ENCODE measurements around the gene IFI30.
"Not testable (repeated sequence)": the region's sequence is repeated elsewhere in the genome, so short reads cannot be mapped to it uniquely, and the experiment has no call there.

Gene IFI30

DNA sequence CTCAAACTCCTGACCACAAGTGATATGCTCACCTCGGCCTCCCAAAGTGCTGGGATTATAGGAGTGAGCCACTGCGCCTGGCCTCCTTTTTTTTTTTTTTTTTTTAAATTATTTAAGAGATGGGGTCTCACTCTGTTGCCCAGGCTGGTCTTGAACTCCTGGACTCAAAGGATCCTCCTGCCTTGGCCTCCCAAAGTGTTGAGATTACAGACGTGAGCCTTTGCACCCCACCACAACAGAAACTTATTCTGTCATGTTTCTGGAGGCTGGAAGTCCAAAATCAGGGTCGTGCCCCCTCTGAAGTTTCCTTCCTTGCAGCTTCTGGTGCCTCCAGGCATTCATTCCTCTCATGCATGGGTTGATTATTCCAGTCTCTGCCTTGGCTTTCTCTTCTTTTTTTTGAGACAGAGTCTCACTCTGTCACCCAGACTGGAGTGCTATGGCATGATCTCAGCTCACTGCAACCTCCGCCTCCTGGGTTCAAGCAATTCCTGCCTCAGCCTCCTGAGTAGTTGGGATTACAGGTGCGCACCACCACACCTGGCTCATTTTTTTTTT lies 14.5 kb upstream of the IFI30 start:
- H3K27ac Mint-ChIP-seq; H3K9me3 Mint-ChIP-seq; H3K36me3 Mint-ChIP-seq (ENCODE audit: low read depth); H3K4me1 Mint-ChIP-seq (ENCODE audit: low read depth); H3K4me3 Mint-ChIP-seq; H3K27me3 Mint-ChIP-seq (ENCODE audit: low read depth): not testable (repeated sequence)

DNA sequence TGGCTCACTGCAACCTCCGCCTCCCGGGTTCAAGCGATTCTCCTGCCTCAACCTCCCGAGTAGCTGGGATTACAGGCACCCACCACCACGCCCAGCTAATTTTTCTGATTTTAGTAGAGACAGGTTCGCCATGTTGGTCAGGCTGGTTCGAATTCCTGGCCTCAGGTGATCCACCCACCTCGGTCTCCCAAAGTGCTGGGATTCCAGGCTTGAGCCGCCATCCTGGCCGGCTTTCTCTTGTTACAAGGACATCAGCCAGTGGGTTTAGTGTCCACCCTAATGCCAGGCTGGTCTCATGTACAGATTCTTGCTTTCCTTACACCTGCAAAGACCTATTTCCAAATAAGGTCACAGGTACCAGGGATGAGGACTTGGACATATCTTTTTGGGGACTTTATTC lies 13.8 kb upstream of the IFI30 start:
- Mint-ChIP-seq H3K27me3 (ENCODE audit: low read depth) (no peaks in the 10 kb centered on the region), H3K9me3 (no peaks in the 10 kb centered on the region), H3K4me3 (no peak overlapping the region), H3K4me1 (ENCODE audit: low read depth) (peaks cover 7% of the 10 kb centered on the region), H3K36me3 (ENCODE audit: low read depth) (peaks cover 9% of the 10 kb centered on the region), H3K27ac (no peak overlapping the region)

DNA sequence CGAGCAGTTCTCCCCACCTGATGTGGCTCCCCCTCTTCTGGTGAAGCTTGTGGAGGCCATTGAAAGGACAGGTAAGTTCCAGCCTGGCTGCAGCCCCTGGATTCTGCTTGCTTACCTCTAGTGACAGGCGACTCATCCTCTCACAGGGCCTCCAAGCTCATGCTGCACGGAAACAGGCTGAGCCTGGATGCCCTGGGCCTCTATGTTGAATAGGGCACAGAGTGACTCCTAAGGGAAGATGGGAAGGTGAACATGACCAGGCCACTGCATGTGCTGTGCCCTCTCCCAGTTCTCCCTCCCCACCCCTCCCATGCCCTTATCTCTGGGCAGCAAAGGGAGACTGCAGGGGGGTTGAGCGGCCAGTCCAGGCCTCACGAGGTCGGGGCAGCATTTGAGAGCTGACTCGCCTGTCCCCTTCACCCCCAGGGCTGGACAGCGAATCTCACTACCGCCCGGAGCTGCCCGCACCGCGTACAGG lies 13.1 kb upstream of the IFI30 start:
- Mint-ChIP-seq H3K9me3 (no peaks in the 10 kb centered on the region), H3K4me3 (peak overlapping the region; percentile 63), H3K27me3 (ENCODE audit: low read depth) (no peaks in the 10 kb centered on the region), H3K36me3 (ENCODE audit: low read depth) (peaks cover 10% of the 10 kb centered on the region), H3K27ac (peak overlapping the region; percentile 59), H3K4me1 (ENCODE audit: low read depth) (peaks cover 7% of the 10 kb centered on the region)

DNA sequence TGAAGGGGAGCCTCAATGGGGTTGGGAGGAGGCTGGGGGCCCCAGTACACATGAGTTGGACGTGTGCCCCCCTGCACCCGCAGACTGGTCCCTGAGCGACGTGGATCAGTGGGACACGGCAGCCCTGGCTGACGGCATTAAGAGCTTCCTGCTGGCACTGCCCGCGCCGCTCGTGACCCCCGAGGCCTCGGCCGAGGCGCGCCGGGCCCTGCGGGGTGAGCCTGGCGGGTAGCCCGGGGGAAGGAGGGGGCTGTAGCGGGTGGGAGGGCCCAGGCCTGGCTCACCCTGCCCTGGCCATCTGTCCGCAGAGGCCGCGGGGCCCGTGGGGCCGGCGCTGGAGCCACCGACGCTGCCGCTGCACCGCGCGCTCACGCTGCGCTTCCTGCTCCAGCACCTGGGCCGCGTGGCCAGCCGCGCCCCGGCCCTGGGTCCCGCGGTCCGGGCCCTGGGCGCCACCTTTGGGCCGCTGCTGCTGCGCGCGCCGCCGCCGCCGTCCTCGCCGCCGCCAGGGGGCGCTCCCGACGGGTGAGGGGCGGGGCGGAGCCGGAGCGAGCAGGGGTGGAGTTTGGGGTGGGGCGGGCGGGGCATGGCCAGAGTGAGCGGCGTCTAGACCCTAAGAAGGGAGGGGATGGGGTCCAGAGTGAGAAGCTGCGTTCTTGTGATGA lies 12.5 kb upstream of the IFI30 start:
- Mint-ChIP-seq H3K27me3 (ENCODE audit: low read depth) (no peaks in the 10 kb centered on the region), H3K36me3 (ENCODE audit: low read depth) (peaks cover 14% of the 10 kb centered on the region), H3K4me1 (ENCODE audit: low read depth) (peaks cover 7% of the 10 kb centered on the region), H3K4me3 (no peak overlapping the region), H3K27ac (no peak overlapping the region), H3K9me3 (no peaks in the 10 kb centered on the region)

DNA sequence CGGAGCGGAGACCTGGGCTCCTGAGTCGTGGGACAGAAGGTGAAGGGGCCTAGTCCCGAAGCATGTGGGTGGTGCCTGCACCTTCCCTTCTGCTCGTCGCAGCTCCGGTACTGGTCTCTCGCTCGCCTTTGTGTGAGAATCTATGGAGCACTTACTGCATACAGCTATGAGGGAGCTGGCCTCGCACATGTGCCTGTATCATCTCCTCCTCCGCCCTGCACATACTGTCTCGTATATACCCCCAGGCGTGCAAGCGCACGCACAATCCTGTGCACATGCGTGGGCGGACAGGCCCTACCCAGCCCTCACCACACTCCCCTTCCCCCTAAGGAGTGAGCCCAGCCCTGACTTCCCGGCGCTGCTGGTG lies 12.0 kb upstream of the IFI30 start:
- Mint-ChIP-seq H3K27ac (no peak overlapping the region), H3K4me1 (ENCODE audit: low read depth) (peaks cover 4% of the 10 kb centered on the region), H3K9me3 (no peaks in the 10 kb centered on the region), H3K27me3 (ENCODE audit: low read depth) (no peaks in the 10 kb centered on the region), H3K36me3 (ENCODE audit: low read depth) (peaks cover 10% of the 10 kb centered on the region), H3K4me3 (no peak overlapping the region)

DNA sequence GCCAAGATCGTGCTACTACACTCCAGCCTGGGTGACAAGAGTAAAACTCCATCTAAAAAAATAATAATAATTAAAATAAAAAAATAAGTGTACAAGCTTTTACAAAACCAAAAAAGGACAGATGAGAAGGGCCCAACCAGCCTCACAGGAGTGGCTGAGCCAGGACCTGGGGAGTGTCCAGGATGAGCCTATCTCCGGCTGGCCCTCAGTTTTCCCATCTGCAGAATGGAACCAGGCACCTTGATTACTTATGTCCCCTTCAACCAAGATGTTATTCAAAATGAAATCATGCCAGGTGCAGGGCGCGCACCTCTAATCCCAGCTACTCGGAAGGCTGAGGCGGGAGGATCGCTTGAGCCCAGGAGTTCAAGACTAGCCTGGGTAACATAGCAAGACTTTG lies 9.5 kb upstream of the IFI30 start:
- no peaks in the 10 kb centered on the region for H3K9me3 Mint-ChIP-seq
- H3K36me3 Mint-ChIP-seq (ENCODE audit: low read depth) = peaks cover 17% of the 10 kb centered on the region
- H3K4me3 Mint-ChIP-seq = no peak overlapping the region
- H3K27ac Mint-ChIP-seq = no peak overlapping the region
- no peaks in the 10 kb centered on the region for H3K27me3 Mint-ChIP-seq (ENCODE audit: low read depth)
- peaks cover 6% of the 10 kb centered on the region for H3K4me1 Mint-ChIP-seq (ENCODE audit: low read depth)

DNA sequence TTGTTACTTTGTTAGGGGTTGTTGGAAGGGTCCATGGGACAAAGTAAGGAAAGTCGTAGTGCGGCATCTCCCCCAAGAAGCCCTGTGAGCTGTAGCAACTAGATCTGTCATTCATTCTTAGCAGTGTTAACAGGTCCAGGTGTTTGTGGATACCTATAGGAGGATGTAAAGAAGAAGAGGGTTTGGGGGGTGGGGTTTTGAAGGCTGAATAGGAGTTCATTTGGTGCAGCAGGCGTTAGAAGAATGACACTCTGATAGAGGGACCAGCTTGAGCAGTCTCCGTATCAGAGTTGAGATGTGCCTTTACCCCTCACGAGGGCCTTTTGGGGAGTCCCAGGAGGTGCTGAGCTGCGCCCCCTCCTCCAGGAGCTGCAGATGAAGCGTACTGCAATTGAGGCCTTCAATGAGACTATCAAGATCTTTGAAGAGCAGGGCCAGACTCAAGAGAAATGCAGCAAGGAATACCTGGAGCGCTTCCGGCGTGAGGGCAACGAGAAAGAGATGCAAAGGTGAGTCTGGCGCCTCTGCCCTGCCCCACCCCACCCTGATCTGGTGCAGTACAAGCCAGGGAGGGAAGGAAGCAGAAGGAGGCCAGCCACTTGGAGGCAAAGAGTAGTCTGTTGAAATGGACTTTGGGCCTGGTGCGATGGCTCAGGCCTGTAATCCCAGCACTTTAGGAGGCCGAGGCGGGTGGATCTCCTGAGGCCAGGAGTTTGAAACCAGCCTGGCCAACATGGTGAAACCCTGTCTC lies 7.6 kb upstream of the IFI30 start:
- H3K4me1 Mint-ChIP-seq (ENCODE audit: low read depth) = peaks cover 2% of the 10 kb centered on the region
- no peak overlapping the region for H3K4me3 Mint-ChIP-seq
- no peaks in the 10 kb centered on the region for H3K27me3 Mint-ChIP-seq (ENCODE audit: low read depth)
- H3K36me3 Mint-ChIP-seq (ENCODE audit: low read depth) = peaks cover 20% of the 10 kb centered on the region
- H3K27ac Mint-ChIP-seq = no peak overlapping the region
- H3K9me3 Mint-ChIP-seq = no peaks in the 10 kb centered on the region

DNA sequence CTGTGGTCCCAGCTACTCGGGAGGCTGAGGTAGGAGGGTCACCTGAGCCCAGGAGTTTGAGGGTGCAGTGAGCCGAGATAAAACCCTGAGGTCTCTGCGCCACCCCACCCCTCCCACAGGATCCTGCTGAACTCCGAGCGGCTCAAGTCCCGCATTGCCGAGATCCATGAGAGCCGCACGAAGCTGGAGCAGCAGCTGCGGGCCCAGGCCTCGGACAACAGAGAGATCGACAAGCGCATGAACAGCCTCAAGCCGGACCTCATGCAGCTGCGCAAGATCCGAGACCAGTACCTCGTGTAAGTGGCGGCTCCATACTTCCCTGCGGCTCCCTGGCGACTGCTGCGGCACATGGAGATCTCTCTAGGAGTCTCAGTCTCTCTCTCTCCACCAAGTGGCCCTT lies 6.6 kb upstream of the IFI30 start:
- Mint-ChIP-seq H3K27me3 (ENCODE audit: low read depth) (no peaks in the 10 kb centered on the region), H3K27ac (no peak overlapping the region), H3K4me3 (no peak overlapping the region), H3K9me3 (no peaks in the 10 kb centered on the region), H3K36me3 (ENCODE audit: low read depth) (peaks cover 20% of the 10 kb centered on the region), H3K4me1 (ENCODE audit: low read depth) (peaks cover 2% of the 10 kb centered on the region)

DNA sequence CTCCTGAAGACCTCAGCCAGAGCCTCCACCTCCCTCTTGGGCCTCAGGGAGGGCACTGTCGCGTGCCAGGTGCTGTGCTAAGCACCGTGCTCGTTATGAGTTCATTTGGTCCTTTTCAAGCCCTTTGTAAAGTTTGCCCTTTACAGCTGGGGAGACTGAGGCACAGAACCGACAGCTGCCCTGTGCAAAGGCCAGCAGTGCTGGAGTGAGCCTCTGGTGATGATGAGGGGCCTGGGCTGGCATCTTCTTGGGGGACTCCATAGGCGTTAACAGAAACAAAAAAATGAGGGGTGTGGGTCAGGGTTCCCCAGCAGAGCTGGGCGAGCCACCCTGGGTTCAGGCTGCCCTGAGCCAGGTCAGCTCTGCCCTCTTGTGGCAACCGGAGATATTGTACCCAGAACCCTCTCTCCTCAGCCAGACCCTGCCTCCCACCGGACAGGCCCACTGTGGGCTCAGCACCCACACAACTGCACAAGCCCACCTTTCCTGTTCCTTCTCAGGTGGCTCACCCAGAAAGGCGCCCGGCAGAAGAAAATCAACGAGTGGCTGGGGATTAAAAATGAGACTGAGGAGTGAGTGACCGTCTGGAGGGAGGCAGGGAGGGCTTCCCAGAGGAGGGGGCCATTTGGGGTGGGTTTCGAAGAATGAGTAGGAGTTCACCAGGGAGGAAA lies 5.5 kb upstream of the IFI30 start:
- H3K27ac Mint-ChIP-seq = peak overlapping the region; percentile 36
- peaks cover 7% of the 10 kb centered on the region for H3K4me1 Mint-ChIP-seq (ENCODE audit: low read depth)
- H3K36me3 Mint-ChIP-seq (ENCODE audit: low read depth) = peaks cover 19% of the 10 kb centered on the region
- no peaks in the 10 kb centered on the region for H3K9me3 Mint-ChIP-seq
- no peaks in the 10 kb centered on the region for H3K27me3 Mint-ChIP-seq (ENCODE audit: low read depth)
- H3K4me3 Mint-ChIP-seq = no peak overlapping the region

DNA sequence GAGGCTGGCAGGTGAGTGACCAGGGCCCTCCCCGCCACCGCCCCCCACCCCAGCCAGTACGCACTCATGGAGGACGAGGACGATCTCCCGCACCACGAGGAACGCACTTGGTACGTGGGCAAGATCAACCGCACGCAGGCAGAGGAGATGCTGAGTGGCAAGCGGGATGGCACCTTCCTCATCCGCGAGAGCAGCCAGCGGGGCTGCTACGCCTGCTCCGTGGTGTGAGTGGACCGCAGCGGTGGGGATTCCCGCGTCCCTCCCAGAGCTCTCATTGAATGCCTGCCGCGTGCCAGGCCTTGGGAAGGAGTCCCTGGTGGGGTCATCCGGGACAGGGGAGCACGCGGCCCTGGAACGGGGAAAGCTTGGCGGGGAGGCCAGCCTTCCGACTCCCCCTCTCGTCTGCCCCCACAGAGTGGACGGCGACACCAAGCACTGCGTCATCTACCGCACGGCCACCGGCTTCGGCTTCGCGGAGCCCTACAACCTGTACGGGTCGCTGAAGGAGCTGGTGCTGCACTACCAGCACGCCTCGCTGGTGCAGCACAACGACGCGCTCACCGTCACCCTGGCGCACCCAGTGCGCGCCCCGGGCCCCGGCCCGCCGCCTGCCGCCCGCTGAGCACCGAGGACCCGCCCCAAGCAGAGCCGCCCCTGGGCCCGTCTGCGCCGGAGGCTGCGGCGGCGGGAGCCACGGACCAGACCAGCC lies 4.8 kb upstream of the IFI30 start:
- no peaks in the 10 kb centered on the region for H3K27me3 Mint-ChIP-seq (ENCODE audit: low read depth)
- peaks cover 9% of the 10 kb centered on the region for H3K4me1 Mint-ChIP-seq (ENCODE audit: low read depth)
- no peak overlapping the region for H3K27ac Mint-ChIP-seq
- H3K36me3 Mint-ChIP-seq (ENCODE audit: low read depth) = peaks cover 15% of the 10 kb centered on the region
- no peak overlapping the region for H3K4me3 Mint-ChIP-seq
- no peaks in the 10 kb centered on the region for H3K9me3 Mint-ChIP-seq

DNA sequence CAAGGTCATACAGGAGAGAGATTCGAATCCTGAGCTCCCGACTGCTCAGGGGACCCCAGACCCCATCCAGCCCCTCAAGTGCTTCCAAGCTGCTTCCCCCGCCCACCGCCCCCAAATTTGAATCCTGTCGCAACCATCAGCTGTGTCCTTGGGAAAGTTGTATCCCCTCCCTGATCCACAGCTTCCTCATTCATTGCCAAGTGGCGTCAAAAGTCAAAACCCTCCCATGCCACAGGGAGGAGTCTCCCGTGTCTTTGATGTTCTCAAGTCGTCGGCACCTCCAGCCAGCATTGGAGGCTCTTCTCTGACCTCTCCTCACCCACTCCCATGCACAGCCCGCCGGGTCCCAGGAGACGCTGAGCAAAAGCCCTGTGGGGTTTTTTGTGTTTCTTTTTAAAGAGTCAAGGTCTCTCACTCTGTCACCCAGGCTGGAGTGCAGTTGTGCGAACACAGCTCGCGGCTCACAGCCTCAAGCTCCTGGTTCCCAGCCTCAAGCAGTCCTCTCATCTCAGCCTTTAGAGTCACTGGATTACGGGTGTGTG lies 2.8 kb upstream of the IFI30 start:
- Mint-ChIP-seq H3K27ac (no peak overlapping the region), H3K9me3 (no peaks in the 10 kb centered on the region), H3K4me1 (ENCODE audit: low read depth) (peaks cover 20% of the 10 kb centered on the region), H3K27me3 (ENCODE audit: low read depth) (no peaks in the 10 kb centered on the region), H3K4me3 (no peak overlapping the region), H3K36me3 (ENCODE audit: low read depth) (peaks cover 17% of the 10 kb centered on the region)

DNA sequence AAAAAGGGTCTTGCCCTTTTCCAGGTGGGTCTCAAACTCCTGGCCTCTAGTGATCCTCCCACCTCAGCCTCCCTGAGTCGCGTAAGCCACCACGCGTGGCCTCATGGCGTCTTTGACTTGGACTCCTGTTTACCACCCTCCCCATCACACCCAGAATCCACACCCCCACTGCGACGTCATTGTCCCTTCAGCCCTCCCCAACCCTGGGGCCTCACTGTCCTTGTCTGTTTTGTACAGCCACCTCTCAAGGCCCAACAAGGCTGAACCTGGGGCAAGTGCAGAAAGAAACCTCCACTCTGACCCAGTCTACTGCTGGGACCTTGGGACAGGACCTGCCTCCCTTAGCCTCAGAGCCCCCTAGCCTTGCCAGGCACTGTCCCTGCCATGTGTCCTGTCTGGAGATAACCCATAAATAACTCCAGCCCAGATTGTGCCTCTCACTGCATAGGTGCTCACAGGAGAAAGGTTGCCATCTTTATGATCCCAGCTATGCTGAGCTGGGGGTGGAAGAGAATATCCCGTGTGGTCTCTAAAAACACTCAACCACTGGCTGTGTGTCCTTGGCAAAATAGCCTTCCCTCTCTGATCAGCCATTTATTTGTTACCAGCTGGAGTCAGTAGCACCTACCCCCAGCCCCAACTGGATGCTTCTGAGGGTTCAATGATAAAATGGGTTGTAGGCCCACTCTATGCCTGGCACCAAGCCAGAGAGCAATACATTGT lies 1.8 kb upstream of the IFI30 start:
- Mint-ChIP-seq H3K9me3 (no peaks in the 10 kb centered on the region), H3K36me3 (ENCODE audit: low read depth) (peaks cover 21% of the 10 kb centered on the region), H3K27me3 (ENCODE audit: low read depth) (no peaks in the 10 kb centered on the region), H3K4me3 (no peak overlapping the region), H3K4me1 (ENCODE audit: low read depth) (peaks cover 23% of the 10 kb centered on the region), H3K27ac (no peak overlapping the region)

DNA sequence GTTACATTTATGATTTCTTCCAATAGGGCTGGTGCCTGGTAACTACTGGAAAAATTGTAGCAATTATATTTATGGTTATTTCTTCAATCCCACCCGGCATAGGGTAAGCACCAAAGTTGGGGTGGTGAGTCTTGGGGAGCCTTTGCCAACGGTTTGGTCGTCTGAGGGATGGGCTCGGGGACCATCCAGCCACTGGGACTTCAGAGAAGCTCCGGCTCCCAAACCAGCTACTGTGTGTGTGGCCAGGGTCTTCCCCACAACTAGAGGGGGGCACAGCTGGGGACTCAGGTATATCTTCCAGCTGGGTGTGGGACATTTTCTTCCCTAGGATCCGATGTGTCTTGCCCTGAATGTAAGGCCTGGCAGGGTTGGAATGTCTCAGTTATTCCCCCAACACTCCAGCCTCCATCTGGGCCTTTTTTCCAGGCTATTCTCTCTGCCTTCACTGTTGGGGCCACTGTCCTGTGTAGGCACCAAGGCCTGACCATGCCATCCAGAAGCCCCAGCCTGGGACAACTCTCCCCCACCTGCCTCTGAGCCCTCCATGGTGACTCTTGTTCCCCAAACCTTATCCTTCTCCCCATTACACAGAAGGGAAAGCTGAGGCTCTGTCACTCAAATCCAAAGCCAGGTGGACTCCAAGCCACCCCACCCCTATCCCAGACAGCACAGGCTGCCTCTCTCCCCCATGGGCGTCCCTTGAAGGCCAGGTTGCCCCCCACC lies 1.1 kb upstream of the IFI30 start:
- Mint-ChIP-seq H3K27ac (peak overlapping the region; percentile 62), H3K4me1 (ENCODE audit: low read depth) (peaks cover 23% of the 10 kb centered on the region), H3K9me3 (no peaks in the 10 kb centered on the region), H3K36me3 (ENCODE audit: low read depth) (peaks cover 22% of the 10 kb centered on the region), H3K4me3 (peak overlapping the region; percentile 63), H3K27me3 (ENCODE audit: low read depth) (no peaks in the 10 kb centered on the region)
